ENCODE data around the gene MLLT1.

The MLLT1 gene

DNA sequence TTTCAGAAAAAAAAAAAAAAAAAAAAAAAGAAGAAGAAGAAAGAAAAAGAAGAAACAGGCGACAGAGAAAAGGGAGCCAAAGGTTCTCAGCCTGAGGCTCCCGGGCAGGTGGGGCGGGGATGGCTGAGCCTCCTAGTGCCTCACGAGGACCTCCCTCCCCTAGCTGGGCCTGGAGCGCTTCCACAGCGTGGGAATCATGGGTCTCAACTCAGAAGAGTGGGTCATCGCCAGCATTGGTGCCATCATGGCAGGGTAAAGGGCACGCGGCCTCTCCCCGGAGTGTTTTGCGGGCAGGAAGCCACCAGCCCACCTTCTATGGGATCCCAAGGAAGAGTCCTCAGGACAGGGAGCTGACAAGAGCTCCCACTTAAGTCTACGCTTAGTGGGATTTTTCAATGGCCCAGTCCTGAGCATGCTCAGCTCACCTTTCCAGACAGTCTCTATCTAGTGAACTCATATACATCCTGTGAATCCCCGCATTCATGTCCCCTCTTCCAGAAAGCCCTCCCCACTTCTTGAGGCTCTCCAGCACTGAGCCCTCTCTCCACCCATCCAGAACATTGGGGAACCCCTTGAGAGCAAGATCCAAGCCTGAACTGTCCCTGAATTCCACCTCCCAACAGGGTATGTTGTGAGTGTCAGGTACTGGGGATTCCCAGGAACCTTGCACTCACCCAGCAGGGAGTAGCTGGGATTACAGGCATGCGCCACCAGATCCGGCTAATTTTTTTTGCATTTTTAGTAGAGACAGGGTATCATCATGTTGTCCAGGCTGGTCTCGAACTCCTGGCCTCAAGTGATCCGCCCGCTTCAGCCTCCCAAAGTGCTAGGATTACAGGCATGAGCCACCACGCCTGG, 74.7 kb downstream of the MLLT1 start:
- no peak for DNase-seq

DNA sequence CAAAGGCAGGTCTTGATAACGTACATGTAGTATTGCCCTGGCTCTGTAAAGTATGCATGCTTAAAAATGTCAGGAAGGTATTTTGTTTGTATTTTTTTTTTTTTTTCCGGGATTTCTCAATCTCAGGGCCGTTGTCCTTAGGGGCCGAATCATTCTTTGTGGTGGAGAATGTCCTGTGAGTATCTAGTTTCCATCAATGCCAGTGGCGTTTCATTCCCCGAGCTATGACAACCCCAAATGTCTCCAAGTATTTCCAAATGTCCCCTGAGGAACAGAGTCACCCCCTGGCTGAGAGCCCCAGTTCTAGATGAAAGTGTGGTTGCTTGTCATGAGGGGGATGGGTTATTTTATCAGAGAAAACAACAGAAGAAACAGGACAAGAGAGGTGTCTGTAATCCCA, 75.6 kb downstream of the MLLT1 start:
- no peak for DNase-seq

GRCh38 chr19:6199240-6199994, 80.4 kb downstream of the MLLT1 start:
- DNase-seq = peak; percentile 99

GRCh38 chr19:6198896-6199239, 80.9 kb downstream of the MLLT1 start:
- DNase-seq = no peak

GRCh38 chr19:6196361-6196760, 83.4 kb downstream of the MLLT1 start:
- DNase-seq = no peak

DNA sequence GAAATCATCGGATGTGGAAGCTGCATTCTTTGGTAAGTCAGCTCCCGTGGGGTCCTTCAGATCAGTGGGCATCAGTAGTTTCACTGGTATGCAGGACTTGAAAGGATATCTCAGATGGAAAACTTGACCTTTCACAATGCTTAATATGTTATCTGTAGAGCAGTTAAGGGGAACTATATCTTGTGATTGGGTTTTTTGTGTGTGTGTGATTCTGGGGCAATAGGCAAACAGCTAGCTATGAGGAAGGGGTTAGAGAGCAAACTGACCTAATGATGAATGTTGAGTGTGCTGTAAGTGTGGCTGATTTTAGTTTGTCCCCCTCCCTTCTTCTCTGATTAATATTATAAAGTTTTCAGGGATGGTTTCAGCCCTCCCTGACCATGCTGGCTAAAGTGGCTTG, 91.0 kb downstream of the MLLT1 start:
- no peak for DNase-seq

- DNase-seq = no peak
These were observed 92.4 kb downstream of the MLLT1 start for GRCh38 chr19:6187374-6187773.

DNA sequence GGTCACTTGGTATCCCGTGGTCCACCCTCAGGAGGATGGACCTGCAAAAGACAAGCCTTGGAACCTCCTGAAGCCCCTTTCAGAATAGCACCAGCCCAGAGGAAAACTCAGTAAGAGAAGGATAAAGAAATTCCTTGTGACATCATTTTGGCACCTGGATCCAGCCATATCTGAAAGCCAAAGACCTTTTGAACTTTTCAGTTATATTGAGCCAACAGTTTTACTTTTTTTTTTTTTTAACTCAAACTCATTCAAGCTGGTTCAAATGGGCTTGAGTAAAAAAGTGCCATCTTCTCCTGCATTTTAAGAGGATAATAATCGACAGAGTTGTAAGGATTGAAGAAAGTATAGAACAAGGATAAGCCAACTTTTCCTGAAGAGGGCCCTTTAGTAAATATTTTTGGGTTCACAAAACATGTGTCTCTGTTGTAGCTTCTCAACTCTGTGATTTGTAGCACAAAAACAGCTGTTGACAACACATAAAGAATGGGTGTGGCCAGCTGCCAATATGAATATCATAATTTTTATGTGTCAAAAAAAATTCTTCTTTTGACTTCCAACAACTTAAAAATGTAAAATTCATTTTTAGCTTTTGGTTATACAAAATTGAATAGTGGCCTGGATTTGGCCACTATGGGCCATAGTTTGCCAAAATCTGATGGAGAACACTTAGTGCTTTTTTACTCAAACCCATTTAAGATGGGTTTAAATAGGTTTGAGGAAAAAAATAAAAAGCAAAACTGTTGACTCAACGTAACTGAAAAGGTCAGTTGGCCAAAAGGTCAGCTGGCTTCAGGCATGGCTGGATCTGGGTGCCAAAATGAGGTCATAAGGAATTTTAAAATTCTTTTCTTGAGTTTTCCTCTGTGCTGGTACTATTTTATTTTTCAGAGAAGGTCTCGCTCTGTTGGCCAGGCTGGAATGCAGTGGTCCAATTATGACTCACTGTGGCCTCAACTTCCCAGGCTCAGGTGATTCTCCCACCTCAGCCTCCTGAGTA, 93.6 kb downstream of the MLLT1 start:
- no peak for DNase-seq

GRCh38 chr19:6185093-6185834, 94.5 kb downstream of the MLLT1 start:
- DNase-seq = no peak

- no peak for DNase-seq
These were observed 98.7 kb downstream of the MLLT1 start for GRCh38 chr19:6181119-6181518.

DNA sequence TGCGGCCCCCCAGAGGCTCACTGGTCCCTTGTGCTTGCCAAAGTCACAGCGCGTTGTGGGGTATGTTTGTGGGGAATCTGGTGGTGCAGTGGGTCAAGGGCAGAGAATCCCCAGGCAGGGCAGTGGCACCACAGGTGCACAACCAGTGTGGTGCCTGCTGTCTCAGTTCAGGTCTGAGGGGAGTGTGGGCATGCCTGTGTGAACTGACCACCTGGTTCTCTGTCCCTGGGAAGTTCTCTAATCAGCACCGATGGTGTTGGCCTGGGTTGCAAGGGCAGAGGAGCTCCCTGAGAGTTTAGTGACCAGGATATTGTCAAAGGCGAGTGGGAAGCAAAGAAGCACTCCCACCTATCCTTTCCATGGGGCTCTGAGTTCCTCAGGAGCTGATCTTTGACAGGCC, 106.6 kb downstream of the MLLT1 start:
- no peak for DNase-seq

DNA sequence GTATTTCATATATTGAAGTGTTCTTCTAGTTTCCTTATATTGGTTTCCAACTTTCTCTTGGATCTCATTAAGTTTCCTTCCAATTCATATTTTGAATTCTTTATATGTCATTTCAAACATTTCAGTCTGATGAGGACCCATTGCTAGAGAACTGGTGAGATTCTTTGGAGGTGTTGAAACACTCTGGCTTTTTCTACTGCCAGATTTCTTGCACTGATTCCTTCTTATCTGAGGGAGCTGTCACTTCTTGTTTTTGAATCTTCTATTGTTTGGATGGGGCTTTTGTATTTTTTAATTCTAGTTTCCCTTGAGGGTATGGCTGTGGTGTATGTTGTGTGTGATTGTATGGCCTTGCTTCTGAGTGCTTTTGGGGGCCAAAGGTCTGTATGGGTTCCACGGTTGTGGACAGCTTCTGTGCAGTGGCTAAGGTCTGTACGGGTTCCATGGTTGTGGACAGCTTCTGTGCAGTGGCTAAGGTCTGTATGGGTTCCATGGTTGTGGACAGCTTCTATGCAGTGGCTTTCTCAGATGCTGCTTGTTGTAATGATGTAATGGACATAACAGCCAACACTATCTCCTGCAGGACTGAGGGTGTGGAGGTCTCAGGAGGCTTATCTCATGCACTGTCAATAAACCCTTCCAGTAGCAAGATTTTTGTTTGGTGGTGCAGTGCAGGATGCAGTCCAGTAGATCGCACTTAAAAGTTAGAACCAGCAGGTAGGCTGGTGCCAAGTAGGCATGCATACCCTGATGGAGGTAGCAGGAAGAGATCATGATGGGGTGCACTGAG, 107.5 kb downstream of the MLLT1 start:
- DNase-seq = no peak

DNA sequence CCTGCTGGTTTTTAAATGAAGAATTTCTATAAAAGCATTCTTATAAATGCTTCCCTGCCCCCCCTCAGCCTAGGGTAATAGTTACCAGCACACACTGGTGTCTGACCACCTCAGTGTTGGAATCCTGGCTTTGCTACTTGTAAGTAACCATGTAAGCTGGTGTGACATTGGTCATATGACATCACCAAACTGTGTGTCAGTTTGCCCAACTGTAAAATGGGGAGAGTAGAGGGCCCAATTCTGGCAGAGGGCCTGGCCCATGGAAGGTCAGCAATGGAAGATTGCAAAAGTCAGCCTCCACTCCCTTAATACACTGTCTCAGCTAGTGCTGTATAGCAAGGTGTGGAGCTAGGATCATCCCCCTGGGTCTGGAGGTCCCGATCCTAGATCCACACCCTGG, 112.7 kb downstream of the MLLT1 start:
- no peak for DNase-seq

GRCh38 chr19:6164906-6165531, 114.8 kb downstream of the MLLT1 start:
- DNase-seq = no peak

DNA sequence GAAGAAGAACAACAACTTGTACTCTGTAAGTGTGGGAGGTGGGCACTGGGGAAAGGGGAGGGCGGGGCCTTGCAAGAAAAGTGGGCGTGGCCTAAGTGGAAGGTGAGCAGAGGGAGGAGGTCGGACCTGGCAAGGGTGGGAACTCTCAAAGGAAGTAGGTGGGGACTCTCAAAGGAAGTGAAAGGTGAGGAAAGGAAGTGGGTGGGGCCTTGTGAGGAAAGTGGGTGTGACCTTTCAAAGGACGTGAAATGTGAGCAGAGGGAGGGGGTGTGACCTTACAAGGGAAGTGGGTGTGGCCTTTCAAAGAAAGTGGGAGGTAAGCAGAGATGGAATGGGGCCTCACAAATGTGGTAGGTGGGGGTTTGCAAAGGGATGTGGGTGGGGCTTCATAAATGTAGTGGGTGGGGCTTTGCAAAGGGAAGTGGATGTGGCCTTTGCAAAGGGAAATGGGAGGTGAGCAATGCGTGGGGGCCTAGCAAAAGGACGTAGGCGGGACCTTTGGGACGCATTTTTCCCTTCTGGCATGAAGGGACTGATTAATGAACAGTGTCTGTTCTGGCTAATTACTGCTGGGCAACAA, 118.4 kb downstream of the MLLT1 start:
- peak; percentile 22 for DNase-seq

Data from stimulated activated naive CD4-positive, alpha-beta T cell treated with Interleukin-2 at 50 U/mL for 16 hours (primary cell).